CD14-positive monocyte (primary cell): ENCODE data around the gene CARM1. TPM values are rescaled to one million over a fixed set of nuclear protein-coding genes. Genes with fewer than 3 reads are reported as not detected.
A peak's percentile ranks its signal among the peaks of the same experiment; 100 is the strongest.

Source experiments
- DNase-seq, 3 donors: peaks; one replicate each; pipeline ENCODE4 v3.0.0-alpha.2; 2011 to 2022
- H2AFZ ChIP-seq: 2 replicates; pipeline ENCODE4 v1.6.0; 2012; ENCODE audit warnings: mild to moderate bottlenecking, low read depth, low read length, inconsistent platforms; ENCODE audit not compliant: insufficient read depth, poor library complexity, severe bottlenecking
- H3K27ac ChIP-seq, 2 donors: 1 replicate in 1 of 2; 2 replicates in 1 of 2; pipeline ENCODE4 v1.5.1; 2012 to 2013; ENCODE audit warnings: low read length in 2 of 2, control low read depth in 1 of 2, inconsistent platforms in 1 of 2, low read depth in 1 of 2, mild to moderate bottlenecking in 1 of 2
- H3K27me3 ChIP-seq, 2 donors: one replicate each; pipeline versions ENCODE4 v1.6.0 to v1.6.1; 2011 to 2013; ENCODE audit warnings: low read length in 2 of 2; ENCODE audit not compliant: control insufficient read depth in 2 of 2, insufficient read depth in 2 of 2
- H3K36me3 ChIP-seq, 2 donors: replicated peaks in 1 of 2; 1 replicate in 1 of 2; 2 replicates in 1 of 2; pipeline versions ENCODE4 v1.5.1 to v1.6.1; 2012 to 2013; ENCODE audit warnings: low read length in 2 of 2, control low read depth in 1 of 2, inconsistent platforms in 1 of 2, mild to moderate bottlenecking in 1 of 2; ENCODE audit not compliant: insufficient read depth in 2 of 2, control insufficient read depth in 1 of 2
- H3K4me1 ChIP-seq, 2 donors: 1 replicate in 1 of 2; 2 replicates in 1 of 2; pipeline versions ENCODE4 v1.5.1 to v1.6.1; 2012 to 2013; ENCODE audit warnings: low read length in 2 of 2, control low read depth in 1 of 2, inconsistent platforms in 1 of 2, mild to moderate bottlenecking in 1 of 2, moderate library complexity in 1 of 2; ENCODE audit not compliant: insufficient read depth in 2 of 2, control insufficient read depth in 1 of 2
- H3K4me2 ChIP-seq: replicated peaks from 2 replicates; pipeline ENCODE3; 2012; ENCODE audit warnings: low read length, moderate library complexity, mild to moderate bottlenecking; ENCODE audit not compliant: poor library complexity, severe bottlenecking; ENCODE audit errors: extremely low read depth
- H3K4me3 ChIP-seq, 3 experiments: fragments of 200-600 bp in 1 of 3; sonication (generic) in 1 of 3; replicated peaks in 1 of 3; 1 replicate in 2 of 3; 2 replicates in 1 of 3; pipeline ENCODE4 v1.5.1; 2011 to 2013; ENCODE audit warnings: low read length in 3 of 3, mild to moderate bottlenecking in 3 of 3, control low read depth in 2 of 3, low read depth in 2 of 3, inconsistent platforms in 1 of 3, moderate library complexity in 1 of 3
- H3K79me2 ChIP-seq: 2 replicates; pipeline ENCODE4 v1.6.0; 2012; ENCODE audit warnings: mild to moderate bottlenecking, control low read depth, inconsistent platforms, low read length, moderate library complexity; ENCODE audit not compliant: insufficient read depth
- H3K9ac ChIP-seq: 2 replicates; pipeline ENCODE4 v1.6.0; 2017; ENCODE audit warnings: low read length, mild to moderate bottlenecking; ENCODE audit not compliant: insufficient read depth, poor library complexity, severe bottlenecking
- H3K9me3 ChIP-seq, 2 donors: replicated peaks in 1 of 2; 1 replicate in 1 of 2; 2 replicates in 1 of 2; pipeline versions ENCODE4 v1.5.1 to v1.6.1; 2012 to 2013; ENCODE audit warnings: low read length in 2 of 2, control low read depth in 1 of 2; ENCODE audit not compliant: control insufficient read depth in 1 of 2, insufficient read depth in 1 of 2
- H4K20me1 ChIP-seq: 2 replicates; pipeline ENCODE4 v1.6.0; 2012; ENCODE audit warnings: mild to moderate bottlenecking, low read length, control low read depth, moderate library complexity; ENCODE audit not compliant: insufficient read depth
- H3K27ac Mint-ChIP-seq, 7 donors: one replicate each; pipeline ENCODE4 v1.8.0; 2020; ENCODE audit warnings: mild to moderate bottlenecking in 7 of 7, mixed read lengths in 7 of 7, moderate library complexity in 6 of 7, inconsistent platforms in 2 of 7
- H3K27me3 Mint-ChIP-seq, 3 donors: one replicate each; pipeline ENCODE4 v1.8.0; 2021 to 2022; ENCODE audit warnings: low read depth in 3 of 3, mild to moderate bottlenecking in 3 of 3, mixed read lengths in 3 of 3, moderate library complexity in 3 of 3, inconsistent platforms in 1 of 3
- H3K36me3 Mint-ChIP-seq, 2 donors: one replicate each; pipeline ENCODE4 v1.8.0; 2020; ENCODE audit warnings: mixed read lengths in 2 of 2, inconsistent platforms in 1 of 2, mild to moderate bottlenecking in 1 of 2
- H3K4me1 Mint-ChIP-seq: one replicate; pipeline ENCODE4 v1.8.0; 2020; ENCODE audit warnings: mild to moderate bottlenecking, mixed read lengths
- H3K4me3 Mint-ChIP-seq, 2 donors: one replicate each; pipeline ENCODE4 v1.8.0; 2020; ENCODE audit warnings: mild to moderate bottlenecking in 2 of 2, mixed read lengths in 2 of 2, moderate library complexity in 1 of 2
- H3K9me3 Mint-ChIP-seq, 7 donors: one replicate each; pipeline ENCODE4 v1.8.0; 2020 to 2022; ENCODE audit warnings: mixed read lengths in 7 of 7, mild to moderate bottlenecking in 6 of 7, moderate library complexity in 6 of 7, inconsistent platforms in 2 of 7
- CTCF ChIP-seq: fragments of 200-600 bp; IDR thresholded peaks from one replicate; pipeline ENCODE4 v1.8.0; 2022; ENCODE audit warnings: antibody characterized with exemption, mild to moderate bottlenecking
- WGBS: methylation state at CpG from one replicate; pipeline ENCODE4 v1.1.5; 2013; ENCODE audit warnings: missing lambda C conversion rate; ENCODE audit not compliant: insufficient coverage; 5-methylcytosine and 5-hydroxymethylcytosine counted together
- intact Hi-C, 2 donors: fragments of 100-400 bp; cut with micrococcal nuclease; formaldehyde crosslinking; loops; one replicate each; pipeline versions ENCODE4 v1.15.0 to v1.15.1; 2023
- polyA plus RNA-seq, 3 donors: library from polyadenylated mRNA; depleted of rRNA in 1 of 3; unstranded in 2 of 3; stranded (reverse) in 1 of 3; fragments of 300-500 nt in 2 of 3; fragments of >200 nt in 1 of 3; fragmentation: Illumina TruSeq in 2 of 3; gene quantifications; 1 replicate in 2 of 3; 2 replicates in 1 of 3; pipeline ENCODE4 v1.2.3, GENCODE V29; 2012 to 2021

Gene CARM1
- polyA plus RNA-seq, 3 donors = 0.17 to 26.3 (median 0.29) TPM

GRCh38 chr19:10891405-10892086, 20.2 kb downstream of the CARM1 start:
- no peak overlapping the region for H3K4me3 ChIP-seq
- no peak overlapping the region for H3K27ac ChIP-seq
- H2AFZ ChIP-seq = no peak overlapping the region
- H3K27me3 ChIP-seq = no peaks in the 10 kb centered on the region
- DNase-seq = no peak
- H3K4me2 ChIP-seq = no peak overlapping the region
- Mint-ChIP-seq H3K27me3 (peaks cover 0 to 2% (median 0%) of the 10 kb centered on the region in 3 donors), H3K4me1 (peaks cover 2% of the 10 kb centered on the region), H3K36me3 (peaks cover 2 to 13% of the 10 kb centered on the region in 2 donors), H3K9me3 (no peaks in the 10 kb centered on the region), H3K4me3 (no peak overlapping the region), H3K27ac (peak overlapping the region in 2 of 7 donors; percentile 2 to 43)
- no peak overlapping the region for H3K9ac ChIP-seq
- peaks cover 55% of the 10 kb centered on the region for H4K20me1 ChIP-seq
- H3K9me3 ChIP-seq = no peaks in the 10 kb centered on the region
- H3K79me2 ChIP-seq = peaks cover 11% of the 10 kb centered on the region
- no peaks in the 10 kb centered on the region for H3K36me3 ChIP-seq
- intact Hi-C loops = no loop called here
- 94% methylated on average over 14 of the region's 21 CpGs for WGBS
- peaks cover 1 to 2% of the 10 kb centered on the region in 2 donors for H3K4me1 ChIP-seq
- no peak for TF ChIP-seq CTCF

GRCh38 chr19:10892256-10892655, 20.9 kb downstream of the CARM1 start:
- TF ChIP-seq CTCF = no peak
- Histone ChIP-seq H4K20me1 (peaks cover 62% of the 10 kb centered on the region), H3K27me3 (no peaks in the 10 kb centered on the region), H3K4me2 (no peak overlapping the region), H3K79me2 (peaks cover 12% of the 10 kb centered on the region), H3K4me1 (peaks cover 7 to 9% of the 10 kb centered on the region in 2 donors), H3K9ac (no peak overlapping the region), H3K27ac (no peak overlapping the region), H3K36me3 (no peaks in the 10 kb centered on the region), H3K9me3 (no peaks in the 10 kb centered on the region), H3K4me3 (no peak overlapping the region), H2AFZ (no peak overlapping the region)
- Mint-ChIP-seq H3K4me3 (no peak overlapping the region), H3K27me3 (peaks cover 0 to 1% (median 0%) of the 10 kb centered on the region in 3 donors), H3K36me3 (peaks cover 0 to 13% of the 10 kb centered on the region in 2 donors), H3K27ac (no peak overlapping the region), H3K4me1 (peaks cover 9% of the 10 kb centered on the region), H3K9me3 (peaks cover 0 to 2% (median 0%) of the 10 kb centered on the region in 7 donors)
- WGBS = 96% methylated on average over 9 of the region's 13 CpGs
- intact Hi-C loops = no loop called here
- no peak for DNase-seq
